Activated naive CD8-positive, alpha-beta T cell treated with anti-CD3 and anti-CD28 coated beads for 36 hours (primary cell): Measurements from ENCODE around the gene GLS2. TPM values are rescaled to one million over a fixed set of nuclear protein-coding genes. Genes with fewer than 3 reads are reported as not detected.
"Not testable (repeated sequence)": the region's sequence is repeated elsewhere in the genome, so short reads cannot be mapped to it uniquely, and the experiment has no call there.

Experiments used
- DNase-seq: peaks from one replicate; pipeline ENCODE4 v3.0.0; 2021
- H3K27ac Mint-ChIP-seq: one replicate; pipeline ENCODE4 v1.8.0; 2022; ENCODE audit warnings: mild to moderate bottlenecking, moderate library complexity, mixed read lengths
- H3K27me3 Mint-ChIP-seq: one replicate; pipeline ENCODE4 v1.8.0; 2022; ENCODE audit warnings: mild to moderate bottlenecking, mixed read lengths
- H3K36me3 Mint-ChIP-seq: one replicate; pipeline ENCODE4 v1.8.0; 2021; ENCODE audit warnings: mild to moderate bottlenecking, mixed read lengths
- H3K4me1 Mint-ChIP-seq: one replicate; pipeline ENCODE4 v1.8.0; 2021; ENCODE audit warnings: mixed read lengths
- H3K4me3 Mint-ChIP-seq: one replicate; pipeline ENCODE4 v1.8.0; 2022; ENCODE audit warnings: mild to moderate bottlenecking, moderate library complexity, mixed read lengths
- H3K9me3 Mint-ChIP-seq: one replicate; pipeline ENCODE4 v1.8.0; 2022; ENCODE audit warnings: mixed read lengths
- total RNA-seq, 2 experiments: library from RNA; stranded (reverse); gene quantifications; one replicate each; pipeline ENCODE4 v1.2.3, GENCODE V29; 2021

Gene GLS2
- total RNA-seq, result 1 to 10 TPM; 4.7 to 5.4 TPM

DNA sequence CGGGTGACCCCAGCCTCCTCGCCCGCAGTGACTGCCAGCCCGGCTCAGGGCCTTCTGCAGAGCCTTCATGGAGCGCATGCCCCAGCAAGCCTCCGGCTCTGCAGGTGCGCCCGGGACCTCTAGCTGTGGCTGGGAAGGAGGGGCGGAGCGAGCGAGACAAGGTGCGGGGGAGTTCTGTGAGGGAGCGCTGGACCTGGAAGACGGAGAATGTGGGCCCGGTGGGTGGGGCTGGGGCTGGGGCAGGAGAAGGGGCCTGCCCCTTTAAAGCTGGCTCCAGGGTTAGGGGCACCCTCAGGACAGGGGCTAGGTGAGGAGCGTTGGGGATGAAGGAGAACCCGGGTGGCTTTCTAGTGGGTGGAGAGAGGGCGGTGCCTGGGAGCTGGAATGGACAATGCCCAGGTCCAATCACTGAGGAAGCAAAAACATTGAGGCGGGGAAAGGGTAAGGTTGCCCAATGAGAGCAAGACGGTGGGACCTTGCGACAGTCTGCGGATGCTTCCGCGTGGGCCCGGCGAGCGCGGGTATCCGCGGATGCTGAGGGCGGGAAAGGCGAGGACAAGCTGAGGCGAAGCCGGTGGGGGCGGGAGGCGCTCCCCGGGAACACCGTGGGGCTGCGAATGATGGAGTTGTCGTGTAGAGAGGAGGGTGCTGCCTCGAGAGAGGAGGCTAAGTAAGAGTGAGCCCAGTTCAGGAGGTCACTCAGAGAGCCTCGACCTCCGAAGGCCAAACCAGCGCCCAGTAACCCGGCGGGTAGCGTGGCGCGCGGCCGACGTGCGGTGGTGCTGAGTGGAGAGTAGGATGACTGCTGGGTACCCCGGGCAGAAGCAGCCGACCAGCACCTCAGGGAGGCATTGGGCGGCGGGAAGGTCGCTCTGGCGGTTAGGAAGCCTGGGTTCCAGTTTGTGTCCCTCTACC is at the start of gene GLS2:
GLS2 (minus strand) TSS at position 121 of the 915 bp plus-strand sequence; CDS start at position 78, 43 bp downstream.
- peaks cover 47% of the 10 kb centered on the region for H3K27me3 Mint-ChIP-seq
- H3K9me3 Mint-ChIP-seq, result peaks cover 4% of the 10 kb centered on the region
- H3K4me1 Mint-ChIP-seq, result peaks cover 11% of the 10 kb centered on the region
- peaks cover 6% of the 10 kb centered on the region for H3K36me3 Mint-ChIP-seq
- peak within 1 kb of the TSS; percentile 30 for H3K27ac Mint-ChIP-seq
- H3K4me3 Mint-ChIP-seq, result peak within 1 kb of the TSS; percentile 84
- peak; percentile 73 for DNase-seq

DNA sequence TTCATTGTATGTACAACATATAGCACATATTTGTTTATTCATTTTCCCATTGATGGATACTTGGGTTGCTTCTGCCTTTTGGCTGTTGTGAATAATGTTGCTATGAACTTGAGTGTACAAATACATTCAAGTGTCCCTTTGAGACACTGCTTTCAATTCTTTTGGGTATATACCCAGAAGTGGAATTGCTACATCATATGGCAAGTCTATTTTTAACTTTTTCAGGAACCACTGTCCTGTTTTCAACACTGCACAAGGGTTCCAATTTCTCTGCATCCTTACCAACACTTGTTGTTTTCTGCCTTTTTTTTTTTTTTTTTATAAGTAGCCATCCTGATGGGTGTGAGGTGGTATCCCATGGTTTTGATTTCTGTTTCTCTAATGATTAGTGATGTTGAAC is 49.6 kb upstream of the GLS2 start:
- Mint-ChIP-seq H3K9me3 (no peaks in the 10 kb centered on the region), H3K36me3 (peaks cover 1% of the 10 kb centered on the region), H3K27me3 (no peaks in the 10 kb centered on the region), H3K4me3 (no peak overlapping the region), H3K27ac (no peak overlapping the region), H3K4me1 (peaks cover 2% of the 10 kb centered on the region)
- DNase-seq, result no peak

DNA sequence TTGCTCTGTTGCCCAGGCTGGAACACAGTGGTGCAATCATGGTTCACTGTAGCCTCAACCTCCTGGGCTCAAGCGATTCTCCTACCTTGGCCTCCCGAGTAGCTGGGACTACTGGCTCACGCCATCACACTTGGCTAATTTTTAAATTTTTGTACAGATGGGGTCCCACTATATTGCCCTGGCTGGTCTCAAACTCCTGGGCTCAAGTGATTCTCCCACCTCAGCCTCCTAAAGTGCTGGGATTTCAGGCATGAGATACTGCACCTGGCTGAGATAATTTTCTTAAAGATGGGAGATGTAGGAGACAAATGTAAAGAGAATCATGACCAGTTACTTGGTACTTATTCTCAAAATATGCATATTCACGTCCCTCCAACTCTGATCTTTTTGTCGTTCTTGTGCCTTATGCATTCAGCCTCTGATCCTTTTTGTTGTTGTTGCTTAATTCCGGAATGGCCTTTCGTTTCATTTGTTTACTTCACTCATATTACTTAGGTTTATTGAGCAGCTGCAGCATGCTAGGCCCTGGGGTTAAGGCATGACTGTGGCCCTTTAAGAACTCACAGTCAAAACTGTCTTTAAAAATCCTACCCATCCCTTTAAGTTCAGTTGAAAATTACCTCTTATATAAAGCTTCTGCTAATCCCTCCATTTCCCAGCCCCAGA is 42.6 kb upstream of the GLS2 start:
- H3K27ac Mint-ChIP-seq, result no peak overlapping the region
- peaks cover 2% of the 10 kb centered on the region for H3K4me1 Mint-ChIP-seq
- DNase-seq, result no peak
- H3K4me3 Mint-ChIP-seq, result no peak overlapping the region
- H3K36me3 Mint-ChIP-seq, result no peaks in the 10 kb centered on the region
- no peaks in the 10 kb centered on the region for H3K27me3 Mint-ChIP-seq
- no peaks in the 10 kb centered on the region for H3K9me3 Mint-ChIP-seq

DNA sequence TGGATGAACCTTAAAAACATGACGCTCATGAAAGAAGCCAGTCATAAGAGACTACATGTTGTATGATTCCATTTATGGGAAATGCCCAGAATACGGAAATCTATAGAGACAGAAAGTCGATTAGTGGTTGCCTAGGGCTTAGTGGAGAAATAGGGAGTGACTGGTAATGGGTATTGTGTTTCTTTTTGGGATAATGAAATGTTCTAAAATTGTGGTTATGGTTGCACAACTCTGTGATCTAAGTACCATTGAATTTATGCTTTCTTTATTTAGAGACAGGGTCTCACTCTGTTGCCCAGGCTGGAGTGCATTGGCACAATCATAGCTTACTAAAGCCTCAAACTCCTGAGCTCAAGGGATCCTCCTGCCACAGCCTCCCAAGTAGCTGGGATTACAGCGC is 41.7 kb upstream of the GLS2 start:
- Mint-ChIP-seq H3K4me1 (peaks cover 2% of the 10 kb centered on the region), H3K4me3 (no peak overlapping the region), H3K27ac (no peak overlapping the region), H3K27me3 (no peaks in the 10 kb centered on the region), H3K9me3 (no peaks in the 10 kb centered on the region), H3K36me3 (no peaks in the 10 kb centered on the region)
- DNase-seq, result no peak

DNA sequence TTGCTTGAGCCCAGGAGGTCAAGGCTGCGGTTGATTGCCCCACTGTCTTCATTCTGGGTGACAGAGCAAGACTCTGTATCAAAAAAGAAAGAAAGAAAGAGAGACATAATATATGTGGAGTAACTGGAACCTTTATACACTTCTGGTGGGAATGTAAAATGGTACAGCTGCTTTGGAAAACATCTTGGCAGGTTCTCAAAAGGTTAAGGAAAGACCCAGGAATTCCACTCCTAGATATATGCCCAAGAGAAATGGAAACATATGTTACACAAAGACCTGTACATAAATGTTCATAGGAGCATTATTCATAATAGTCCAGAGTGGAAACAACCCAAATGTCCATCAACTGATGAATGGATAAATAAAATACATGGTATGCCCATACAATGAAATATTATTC is 40.9 kb upstream of the GLS2 start:
- Mint-ChIP-seq H3K36me3 (no peaks in the 10 kb centered on the region), H3K27me3 (no peaks in the 10 kb centered on the region), H3K27ac (no peak overlapping the region), H3K4me3 (no peak overlapping the region), H3K4me1 (peaks cover 2% of the 10 kb centered on the region), H3K9me3 (no peaks in the 10 kb centered on the region)
- no peak for DNase-seq

DNA sequence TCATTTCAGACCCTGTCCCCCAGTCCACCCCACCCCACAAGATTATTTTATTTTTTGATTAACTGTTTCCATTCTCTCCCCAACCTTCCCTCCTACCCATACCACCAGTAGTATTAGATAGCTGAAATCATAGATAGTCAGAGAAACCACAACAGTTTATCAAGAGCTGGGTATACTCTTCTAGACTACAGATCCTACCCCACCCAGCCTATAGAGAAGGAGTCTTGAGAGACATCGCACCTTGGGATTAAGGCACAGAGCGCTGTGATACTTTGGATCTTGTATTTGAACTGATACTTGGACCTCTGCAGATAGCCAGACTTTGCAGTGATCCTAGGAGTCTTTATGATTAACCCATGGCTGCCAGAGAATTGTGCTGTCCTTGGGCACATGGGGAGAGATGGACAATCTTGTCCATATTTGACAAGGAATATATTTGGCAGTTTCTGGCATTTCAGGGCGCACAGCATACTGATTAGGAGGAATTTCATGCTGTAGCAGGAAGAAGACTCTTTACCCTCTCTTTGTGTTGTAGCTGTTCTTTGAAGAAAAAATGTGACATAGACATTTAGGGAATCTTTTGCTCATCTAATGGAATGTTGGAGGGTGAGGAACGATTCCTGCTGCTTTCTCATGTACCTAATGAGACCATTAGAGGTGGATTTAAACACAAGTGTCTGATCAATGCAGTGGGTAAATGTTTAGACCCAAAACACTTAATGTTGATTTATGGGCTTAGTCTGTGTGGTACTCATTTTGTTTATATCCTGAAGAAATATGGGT is 34.6 kb upstream of the GLS2 start:
- Mint-ChIP-seq H3K27ac (peak overlapping the region; percentile 1), H3K4me1 (peaks cover 32% of the 10 kb centered on the region), H3K4me3 (peak overlapping the region; percentile 80), H3K27me3 (no peaks in the 10 kb centered on the region), H3K36me3 (no peaks in the 10 kb centered on the region), H3K9me3 (no peaks in the 10 kb centered on the region)
- DNase-seq, result no peak

DNA sequence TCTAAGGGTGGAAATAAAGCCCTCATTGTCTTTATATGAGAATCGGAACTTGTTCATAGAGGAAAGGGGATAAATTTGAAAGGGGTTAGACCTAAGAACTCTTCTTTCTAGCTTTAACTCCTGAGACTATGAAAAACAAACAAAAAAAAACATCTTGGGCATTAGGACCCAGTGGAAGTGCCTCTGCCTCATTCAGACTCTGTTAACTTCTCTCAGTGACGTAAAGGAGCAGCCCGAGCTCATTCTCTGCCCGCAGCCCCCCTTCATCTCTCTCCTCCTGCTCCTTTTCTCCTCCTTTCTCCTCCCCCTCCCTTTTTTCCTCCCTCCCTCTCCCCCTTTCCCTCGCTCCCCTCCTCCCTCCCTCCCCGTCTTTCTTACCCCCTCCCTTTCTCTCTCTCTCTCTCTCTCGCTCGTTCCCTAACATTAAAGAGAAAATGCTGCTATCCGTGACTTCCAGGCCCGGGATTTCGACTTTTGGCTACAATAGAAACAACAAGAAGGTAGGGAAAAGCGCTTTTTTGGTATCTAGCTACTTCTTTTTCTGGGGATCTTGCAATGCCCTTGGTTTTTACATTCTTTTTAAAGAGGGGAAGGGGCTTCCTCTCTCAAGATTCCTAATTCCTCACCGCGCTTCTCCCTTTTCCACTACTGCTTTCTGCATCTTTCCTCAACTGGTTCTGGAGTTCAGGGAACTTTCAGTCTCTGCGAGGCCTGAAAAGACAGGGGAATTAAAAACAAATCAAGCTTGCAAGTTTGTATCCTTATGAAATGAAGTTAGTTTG is 33.8 kb upstream of the GLS2 start, which contains the start of gene RBMS2:
RBMS2 (plus strand) TSS at position 231 of the 782 bp plus-strand sequence; CDS start at position 435, 204 bp downstream.
- Mint-ChIP-seq H3K4me3 (peak within 1 kb of the TSS; percentile 80), H3K4me1 (peaks cover 32% of the 10 kb centered on the region), H3K36me3 (no peaks in the 10 kb centered on the region), H3K27me3 (no peaks in the 10 kb centered on the region), H3K9me3 (no peaks in the 10 kb centered on the region), H3K27ac (peak within 1 kb of the TSS; percentile 80)
- peak; percentile 29 for DNase-seq

DNA sequence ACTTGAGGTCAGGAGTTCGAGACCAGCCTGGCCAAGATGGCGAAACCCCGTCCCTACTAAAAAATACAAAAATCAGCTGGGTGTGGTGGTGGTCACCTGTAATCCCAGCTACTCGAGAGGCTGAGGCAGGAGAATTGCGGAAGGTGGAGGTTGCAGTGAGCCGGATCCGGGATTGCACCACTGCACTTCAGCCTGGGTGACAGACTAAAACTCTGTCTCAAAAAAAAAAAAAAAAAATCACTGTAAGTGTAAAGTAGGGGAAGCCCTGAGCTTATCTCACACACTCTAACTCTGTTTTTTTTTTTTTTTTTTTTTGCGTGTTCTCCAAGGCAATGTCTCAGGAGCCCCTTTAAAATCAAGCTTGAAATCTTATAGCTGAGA is 33.2 kb upstream of the GLS2 start:
- H3K9me3 Mint-ChIP-seq, result no peaks in the 10 kb centered on the region
- DNase-seq, result no peak
- peak overlapping the region; percentile 80 for H3K27ac Mint-ChIP-seq
- H3K4me3 Mint-ChIP-seq, result peak overlapping the region; percentile 80
- H3K27me3 Mint-ChIP-seq, result no peaks in the 10 kb centered on the region
- no peaks in the 10 kb centered on the region for H3K36me3 Mint-ChIP-seq
- H3K4me1 Mint-ChIP-seq, result peaks cover 32% of the 10 kb centered on the region

DNA sequence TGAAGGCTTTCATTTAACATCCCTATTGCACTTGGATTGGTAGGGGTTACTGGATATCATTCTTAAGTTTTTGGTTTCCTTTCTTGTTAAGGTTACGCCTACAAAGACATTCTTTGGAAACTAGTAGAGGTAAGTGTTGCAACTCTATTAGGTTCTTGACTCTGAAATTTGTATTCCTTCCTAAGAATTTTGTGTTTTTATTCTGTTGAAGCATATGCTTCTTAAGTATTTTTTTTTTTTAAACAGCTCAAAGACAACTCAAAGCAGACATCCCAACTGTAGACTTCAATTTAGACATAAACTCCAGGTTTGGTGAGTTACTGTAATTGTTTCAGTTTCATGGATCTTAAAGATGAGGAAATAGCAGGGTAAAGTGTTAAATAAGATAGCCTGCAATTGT is 32.5 kb upstream of the GLS2 start:
- H3K27ac Mint-ChIP-seq, result no peak overlapping the region
- DNase-seq, result no peak
- H3K4me1 Mint-ChIP-seq, result peaks cover 32% of the 10 kb centered on the region
- H3K4me3 Mint-ChIP-seq, result no peak overlapping the region
- H3K36me3 Mint-ChIP-seq, result no peaks in the 10 kb centered on the region
- no peaks in the 10 kb centered on the region for H3K27me3 Mint-ChIP-seq
- H3K9me3 Mint-ChIP-seq, result no peaks in the 10 kb centered on the region

DNA sequence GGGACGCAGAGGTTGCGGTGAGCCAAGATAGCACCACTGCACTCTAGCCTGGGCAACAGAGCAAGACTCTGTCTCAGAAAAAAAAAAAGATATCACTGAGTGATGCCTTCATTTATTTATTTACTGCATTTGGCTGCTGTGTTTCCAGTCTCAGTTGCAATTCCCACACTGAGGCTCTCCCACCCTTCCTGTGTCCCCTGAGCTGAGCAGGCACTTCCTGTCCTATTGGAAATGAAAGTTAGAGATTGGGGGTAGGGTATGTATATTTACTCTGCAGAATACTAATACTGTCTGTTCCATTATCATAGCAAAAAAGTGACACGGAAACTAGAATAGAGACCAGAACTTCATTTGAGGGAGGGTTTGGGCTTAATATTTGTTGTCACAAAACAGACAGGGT is 32.1 kb upstream of the GLS2 start:
- H3K36me3 Mint-ChIP-seq, result no peaks in the 10 kb centered on the region
- no peak overlapping the region for H3K27ac Mint-ChIP-seq
- H3K9me3 Mint-ChIP-seq, result no peaks in the 10 kb centered on the region
- H3K4me1 Mint-ChIP-seq, result peaks cover 32% of the 10 kb centered on the region
- no peak for DNase-seq
- H3K27me3 Mint-ChIP-seq, result no peaks in the 10 kb centered on the region
- H3K4me3 Mint-ChIP-seq, result no peak overlapping the region

DNA sequence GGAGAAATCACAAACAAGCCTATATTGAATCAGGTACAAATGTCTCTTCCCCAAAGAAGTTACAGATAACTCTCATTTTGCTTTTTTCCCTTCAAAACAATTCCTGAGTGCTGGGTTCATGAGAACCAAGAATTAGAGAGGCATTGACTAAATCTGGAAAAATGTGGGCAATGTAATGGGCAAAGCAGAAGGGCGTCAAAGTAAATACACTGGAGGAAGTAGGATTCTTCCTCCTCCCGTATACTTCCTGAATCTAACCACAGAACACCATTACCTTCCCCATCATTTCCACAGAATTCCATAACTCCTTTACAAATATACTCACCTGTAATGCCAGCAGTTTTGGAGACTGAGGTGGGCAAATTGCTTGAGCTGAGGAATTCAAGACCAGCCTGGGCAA is 30.6 kb upstream of the GLS2 start:
- Mint-ChIP-seq H3K4me3 (no peak overlapping the region), H3K36me3 (no peaks in the 10 kb centered on the region), H3K27ac (no peak overlapping the region), H3K9me3 (no peaks in the 10 kb centered on the region), H3K27me3 (no peaks in the 10 kb centered on the region), H3K4me1 (peaks cover 35% of the 10 kb centered on the region)
- DNase-seq, result no peak

DNA sequence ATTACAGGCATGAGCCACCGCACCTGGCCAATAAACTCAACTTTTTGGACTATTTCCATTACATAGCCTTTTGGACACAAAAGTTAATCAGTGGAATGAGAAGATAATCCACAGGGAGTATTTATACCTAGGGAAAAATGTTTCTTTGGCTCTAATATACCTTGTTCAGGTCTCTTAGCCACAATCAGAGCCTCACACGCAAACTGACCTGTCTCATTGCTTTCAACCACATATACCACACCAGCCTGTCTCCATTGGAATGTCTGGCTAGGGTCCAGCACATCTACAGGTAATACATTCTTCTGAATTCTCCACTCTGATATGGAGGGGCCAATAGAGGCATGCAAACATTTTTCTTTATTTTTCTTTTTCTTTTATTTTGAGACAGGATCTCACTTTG is 29.9 kb upstream of the GLS2 start:
- Mint-ChIP-seq H3K36me3 (no peaks in the 10 kb centered on the region), H3K27ac (no peak overlapping the region), H3K27me3 (no peaks in the 10 kb centered on the region), H3K9me3 (no peaks in the 10 kb centered on the region), H3K4me1 (peaks cover 33% of the 10 kb centered on the region), H3K4me3 (no peak overlapping the region)
- DNase-seq, result no peak

DNA sequence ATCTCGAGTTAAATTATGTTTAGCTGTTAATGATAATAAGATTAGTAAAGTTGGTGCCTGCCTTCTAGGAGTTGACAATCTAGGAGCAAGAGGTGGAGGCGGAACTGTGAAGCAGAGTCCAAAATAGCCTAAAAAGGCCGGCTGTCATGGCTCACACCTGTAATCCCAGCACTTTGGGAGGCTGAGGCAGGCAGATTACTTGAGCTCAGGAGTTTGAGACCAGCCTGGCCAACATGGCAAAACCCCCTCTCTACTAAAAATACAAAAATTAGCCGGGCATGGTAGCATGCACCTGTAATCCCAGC is 26.0 kb upstream of the GLS2 start:
- not testable (repeated sequence) for DNase-seq, H3K4me3 Mint-ChIP-seq, H3K27ac Mint-ChIP-seq, H3K4me1 Mint-ChIP-seq, H3K9me3 Mint-ChIP-seq, H3K36me3 Mint-ChIP-seq, H3K27me3 Mint-ChIP-seq

DNA sequence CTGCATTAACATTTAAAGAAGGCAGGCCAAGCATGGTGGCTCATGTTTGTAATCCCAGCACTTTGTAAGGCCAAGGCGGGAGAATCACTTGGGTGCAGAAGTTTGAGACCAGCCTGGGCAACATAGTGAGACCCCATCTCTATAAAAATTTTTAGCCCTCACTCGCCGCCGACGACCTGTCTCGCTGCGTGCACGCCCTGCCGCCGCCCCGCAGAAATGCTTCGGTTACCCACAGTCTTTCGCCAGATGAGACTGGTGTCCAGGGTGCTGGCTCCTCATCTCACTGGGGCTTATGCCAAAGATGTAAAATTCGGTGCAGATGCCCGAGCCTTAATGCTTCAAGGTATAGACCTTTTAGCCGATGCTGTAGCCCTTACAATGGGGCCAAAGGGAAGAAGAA is 22.8 kb upstream of the GLS2 start:
- Mint-ChIP-seq H3K9me3 (no peaks in the 10 kb centered on the region), H3K27ac (no peak overlapping the region), H3K4me1 (peaks cover 4% of the 10 kb centered on the region), H3K4me3 (no peak overlapping the region), H3K27me3 (no peaks in the 10 kb centered on the region), H3K36me3 (no peaks in the 10 kb centered on the region)
- DNase-seq, result no peak

DNA sequence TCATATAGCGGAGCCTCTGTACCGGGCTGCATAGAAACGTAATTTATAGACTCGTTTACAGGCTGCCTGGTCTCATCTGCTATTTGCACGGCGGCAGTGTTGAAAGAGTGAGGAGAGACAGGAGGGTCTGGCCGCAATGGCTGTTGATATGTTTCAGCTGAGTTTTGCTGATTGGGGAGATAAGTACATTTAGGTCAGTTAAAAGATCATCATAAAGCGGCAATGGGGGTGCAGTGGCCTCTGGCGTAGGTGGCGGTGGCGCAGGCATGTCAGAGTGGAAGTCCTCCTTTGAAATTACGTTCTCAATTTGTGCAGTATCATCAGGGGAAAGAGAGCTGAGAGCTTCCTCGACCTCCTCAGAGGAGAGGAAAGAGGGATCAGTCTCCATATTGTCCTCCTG is 11.9 kb upstream of the GLS2 start:
- H3K9me3 Mint-ChIP-seq, H3K4me1 Mint-ChIP-seq, H3K27ac Mint-ChIP-seq, H3K36me3 Mint-ChIP-seq, H3K27me3 Mint-ChIP-seq, DNase-seq, H3K4me3 Mint-ChIP-seq: not testable (repeated sequence)
